Urothelium cell line (cell line): ENCODE data around the gene MYBPC1.
"Not testable (repeated sequence)": the region's sequence is repeated elsewhere in the genome, so short reads cannot be mapped to it uniquely, and the experiment has no call there.

Experiments used
- DNase-seq: peaks from one replicate; pipeline ENCODE4 v3.0.0; 2011; ENCODE audit warnings: low spot score, mixed read lengths
- FAIRE-seq: peaks from 2 replicates; lab custom pipeline; 2011; peaks lifted over from hg19 to GRCh38; lab: Jason Lieb, UNC

Gene MYBPC1

GRCh38 chr12:101594700-101595099, at the start of gene MYBPC1:
TSS of gene MYBPC1 (plus strand) at chr12:101594971. CDS start at chr12:101595071, 100 bp downstream.
- DNase-seq (no peak), FAIRE-seq (no peak)

- DNase-seq: no peak
- no peak for FAIRE-seq
These were observed 43.2 kb upstream of the MYBPC1 start for GRCh38 chr12:101551362-101552114.

- peak; percentile 7 for DNase-seq
- no peak for FAIRE-seq
These were observed 42.5 kb upstream of the MYBPC1 start for GRCh38 chr12:101552277-101552676.

GRCh38 chr12:101557094-101557493, 37.7 kb upstream of the MYBPC1 start:
- DNase-seq: no peak
- no peak for FAIRE-seq

- FAIRE-seq, DNase-seq: not testable (repeated sequence)
These were observed 36.0 kb upstream of the MYBPC1 start for GRCh38 chr12:101558726-101559125.

- DNase-seq (no peak), FAIRE-seq (no peak)
These were observed 31.6 kb upstream of the MYBPC1 start for GRCh38 chr12:101563212-101563611.

GRCh38 chr12:101564912-101565311, 29.9 kb upstream of the MYBPC1 start:
- no peak for FAIRE-seq

GRCh38 chr12:101566318-101566717, 28.5 kb upstream of the MYBPC1 start:
- FAIRE-seq: no peak
- peak; percentile 7 for DNase-seq

More at GRCh38 chr12:101564912-101565311, 29.9 kb upstream of the MYBPC1 start:
- no peak for DNase-seq

GRCh38 chr12:101567918-101568317, 26.9 kb upstream of the MYBPC1 start:
- FAIRE-seq (no peak), DNase-seq (no peak)

GRCh38 chr12:101570047-101570446, 24.7 kb upstream of the MYBPC1 start:
- DNase-seq (peak; percentile 11), FAIRE-seq (no peak)

GRCh38 chr12:101571105-101571504, 23.7 kb upstream of the MYBPC1 start:
- FAIRE-seq: no peak

GRCh38 chr12:101573743-101574142, 21.0 kb upstream of the MYBPC1 start:
- DNase-seq (no peak), FAIRE-seq (no peak)

More at GRCh38 chr12:101571105-101571504, 23.7 kb upstream of the MYBPC1 start:
- no peak for DNase-seq

GRCh38 chr12:101578417-101578816, 16.4 kb upstream of the MYBPC1 start:
- FAIRE-seq (no peak), DNase-seq (no peak)

- DNase-seq: no peak
- no peak for FAIRE-seq
These were observed 13.6 kb upstream of the MYBPC1 start for GRCh38 chr12:101581190-101581589.

- no peak for FAIRE-seq
- DNase-seq: no peak
These were observed 11.8 kb upstream of the MYBPC1 start for GRCh38 chr12:101582937-101583336.

- no peak for FAIRE-seq
These were observed 4.4 kb upstream of the MYBPC1 start for GRCh38 chr12:101590383-101590782.

GRCh38 chr12:101591781-101592180, 3.0 kb upstream of the MYBPC1 start:
- no peak for FAIRE-seq
- no peak for DNase-seq

More at GRCh38 chr12:101590383-101590782, 4.4 kb upstream of the MYBPC1 start:
- DNase-seq: no peak

GRCh38 chr12:101592448-101592847, 2.3 kb upstream of the MYBPC1 start:
- FAIRE-seq: no peak
- DNase-seq: no peak

- FAIRE-seq (no peak), DNase-seq (peak; percentile 11)
These were observed 1.9 kb upstream of the MYBPC1 start for GRCh38 chr12:101592921-101593320.

- no peak for FAIRE-seq
These were observed 1.4 kb downstream of the MYBPC1 start for GRCh38 chr12:101596172-101596571.

GRCh38 chr12:101597164-101597563, 2.4 kb downstream of the MYBPC1 start:
- DNase-seq (no peak), FAIRE-seq (no peak)

More at GRCh38 chr12:101596172-101596571, 1.4 kb downstream of the MYBPC1 start:
- no peak for DNase-seq

GRCh38 chr12:101598483-101598882, 3.7 kb downstream of the MYBPC1 start:
- DNase-seq: no peak
- no peak for FAIRE-seq

- DNase-seq (no peak), FAIRE-seq (no peak)
These were observed 4.5 kb downstream of the MYBPC1 start for GRCh38 chr12:101599311-101599710.
